ENCODE measurements around the gene IRX1.

GRCh38 chr5:3598769-3599211, 3.2 kb downstream of the IRX1 start:
- TF ChIP-seq POLR2AphosphoS5 (IDR thresholded peaks at IDR 0.05) (no peak), POLR2A (IDR thresholded peaks at IDR 0.05) (no peak)

Data from sigmoid colon (tissue), 4 donors.